Tibial artery (tissue), 4 donors: ENCODE results near the gene MCF2L.
A peak's percentile ranks its signal among the peaks of the same experiment; 100 is the strongest.

ENCODE experiments used
- DNase-seq, 2 donors: peaks; one replicate each; pipeline ENCODE4 v3.0.0-alpha.2; 2019
- H3K27ac ChIP-seq, 2 donors: fragments of 200-600 bp; sonication (generic) in 1 of 2; 1 replicate in 1 of 2; 2 replicates in 1 of 2; pipeline ENCODE4 v1.5.1; 2018 to 2019; ENCODE audit warnings: mild to moderate bottlenecking in 1 of 2
- H3K27me3 ChIP-seq, 2 donors: fragments of 200-600 bp; sonication (generic) in 1 of 2; one replicate each; pipeline versions ENCODE4 v1.5.1 to v1.6.0; 2016 to 2019
- H3K36me3 ChIP-seq, 3 donors: fragments of 200-600 bp; sonication (generic) in 2 of 3; one replicate each; pipeline ENCODE4 v1.5.1; 2016 to 2019; ENCODE audit warnings: mild to moderate bottlenecking in 2 of 3
- H3K4me1 ChIP-seq, 4 donors: fragments of 200-600 bp; sonication (generic) in 2 of 4; 1 replicate in 3 of 4; 2 replicates in 1 of 4; pipeline ENCODE4 v1.5.1; 2016 to 2019
- H3K4me3 ChIP-seq, 2 donors: fragments of 200-600 bp; sonication (generic) in 1 of 2; 1 replicate in 1 of 2; 2 replicates in 1 of 2; pipeline ENCODE4 v1.5.1; 2018 to 2019; ENCODE audit warnings: mild to moderate bottlenecking in 2 of 2
- H3K9me3 ChIP-seq, 3 donors: fragments of 200-600 bp; sonication (generic) in 1 of 3; one replicate each; pipeline ENCODE4 v1.5.1; 2016 to 2019
- intact Hi-C: fragments of 100-400 bp; cut with DNase I; formaldehyde crosslinking; loops from one replicate; pipeline ENCODE4 v1.15.0; 2023; ENCODE audit warnings: low total_unique reads
- TF ChIP-seq, protein P1 (sequence below), 2 experiments: fragments of 200-600 bp in 1 of 2; fragments of 450-650 bp in 1 of 2; IDR thresholded peaks; one replicate each; pipeline ENCODE4 v1.5.1; 2017 to 2019; ENCODE audit warnings: antibody characterized with exemption in 2 of 2, mild to moderate bottlenecking in 1 of 2, moderate library complexity in 1 of 2

Gene MCF2L

DNA sequence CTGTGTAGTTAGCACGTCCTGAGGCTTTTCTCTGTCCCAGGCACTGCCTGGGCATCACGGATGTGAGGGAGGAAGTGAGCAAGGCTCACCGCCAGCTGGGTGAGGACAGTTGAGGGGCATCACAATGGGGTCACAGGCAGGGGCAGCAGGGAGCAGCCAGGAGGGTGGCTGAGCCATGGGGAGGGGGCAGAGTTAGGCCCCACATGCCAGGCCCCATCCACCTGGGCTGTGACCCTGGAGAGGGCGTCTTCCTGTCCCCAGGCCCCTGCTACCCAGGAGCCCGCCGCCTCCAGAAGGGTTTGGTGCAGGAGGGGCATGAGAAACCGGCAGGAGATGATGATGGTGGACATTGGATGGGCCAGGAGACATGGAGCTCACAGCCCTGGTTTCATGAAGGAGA lies 79.8 kb downstream of the MCF2L start:
- Histone ChIP-seq H3K36me3 (peaks cover 0 to 11% (median 0%) of the 10 kb centered on the region in 3 donors), H3K9me3 (no peaks in the 10 kb centered on the region), H3K27ac (peak overlapping the region; percentile 34 to 68), H3K27me3 (peaks cover 0 to 8% of the 10 kb centered on the region in 2 donors), H3K4me1 (peaks cover 0 to 36% (median 31%) of the 10 kb centered on the region in 4 donors), H3K4me3 (no peak overlapping the region)
- TF ChIP-seq, protein P1, sequence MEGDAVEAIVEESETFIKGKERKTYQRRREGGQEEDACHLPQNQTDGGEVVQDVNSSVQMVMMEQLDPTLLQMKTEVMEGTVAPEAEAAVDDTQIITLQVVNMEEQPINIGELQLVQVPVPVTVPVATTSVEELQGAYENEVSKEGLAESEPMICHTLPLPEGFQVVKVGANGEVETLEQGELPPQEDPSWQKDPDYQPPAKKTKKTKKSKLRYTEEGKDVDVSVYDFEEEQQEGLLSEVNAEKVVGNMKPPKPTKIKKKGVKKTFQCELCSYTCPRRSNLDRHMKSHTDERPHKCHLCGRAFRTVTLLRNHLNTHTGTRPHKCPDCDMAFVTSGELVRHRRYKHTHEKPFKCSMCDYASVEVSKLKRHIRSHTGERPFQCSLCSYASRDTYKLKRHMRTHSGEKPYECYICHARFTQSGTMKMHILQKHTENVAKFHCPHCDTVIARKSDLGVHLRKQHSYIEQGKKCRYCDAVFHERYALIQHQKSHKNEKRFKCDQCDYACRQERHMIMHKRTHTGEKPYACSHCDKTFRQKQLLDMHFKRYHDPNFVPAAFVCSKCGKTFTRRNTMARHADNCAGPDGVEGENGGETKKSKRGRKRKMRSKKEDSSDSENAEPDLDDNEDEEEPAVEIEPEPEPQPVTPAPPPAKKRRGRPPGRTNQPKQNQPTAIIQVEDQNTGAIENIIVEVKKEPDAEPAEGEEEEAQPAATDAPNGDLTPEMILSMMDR (IDR thresholded peaks at IDR 0.05): no peak
- DNase-seq: peak in 1 of 2 donors; percentile 8
- intact Hi-C loops: no loop called here

DNA sequence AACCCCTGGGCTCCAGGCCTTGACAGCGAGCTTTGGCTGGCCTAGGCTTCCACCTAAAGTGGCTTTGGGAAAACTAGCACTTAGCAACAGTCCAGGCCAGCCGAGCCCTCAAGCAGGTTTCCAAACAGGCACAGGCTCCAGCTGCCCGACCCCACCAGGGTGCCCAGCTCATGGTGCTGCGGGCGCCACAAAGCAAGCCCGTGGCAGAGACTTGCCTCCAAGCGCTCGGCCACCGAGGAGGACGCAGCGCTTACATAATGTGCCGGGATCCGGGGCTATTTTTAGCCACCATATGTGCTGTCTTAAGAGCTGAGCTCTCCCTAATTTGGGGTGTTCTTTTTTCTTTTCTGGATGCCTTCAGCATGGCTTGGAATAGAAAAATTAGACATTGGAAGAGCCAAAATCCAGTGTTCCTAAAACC lies 80.5 kb downstream of the MCF2L start:
- Histone ChIP-seq H3K9me3 (no peaks in the 10 kb centered on the region), H3K27me3 (peaks cover 0 to 8% of the 10 kb centered on the region in 2 donors), H3K27ac (peak overlapping the region; percentile 34 to 68), H3K4me1 (peaks cover 0 to 36% (median 28%) of the 10 kb centered on the region in 4 donors), H3K36me3 (peaks cover 0 to 11% (median 0%) of the 10 kb centered on the region in 3 donors), H3K4me3 (peak overlapping the region in 1 of 2 donors; percentile 14)
- TF ChIP-seq, protein P1 (IDR thresholded peaks at IDR 0.05): no peak
- peak in 1 of 2 donors; percentile 31 for DNase-seq
- intact Hi-C loops: no loop called here

DNA sequence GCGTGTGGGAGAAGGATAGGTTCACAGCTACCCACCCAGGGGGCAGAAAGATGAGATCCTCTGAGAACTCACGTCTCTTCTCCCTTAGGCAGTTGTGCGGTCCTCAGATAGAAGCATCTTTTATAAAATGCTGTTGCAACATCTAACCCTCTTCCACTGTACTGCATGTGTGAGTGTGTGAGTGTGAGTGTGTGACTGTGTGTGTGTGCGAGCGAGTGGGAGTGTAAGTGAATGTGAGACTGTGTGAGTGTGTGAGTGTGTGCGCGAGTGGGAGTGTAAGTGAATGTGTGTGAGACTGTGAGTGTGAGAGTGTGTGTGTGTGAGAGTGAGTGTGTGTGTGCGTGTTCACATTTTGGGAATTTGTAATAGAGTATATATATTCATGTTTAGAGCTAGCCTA lies 81.0 kb downstream of the MCF2L start:
- H3K4me1 ChIP-seq: peaks cover 0 to 36% (median 28%) of the 10 kb centered on the region in 4 donors
- peak overlapping the region; percentile 34 to 68 for H3K27ac ChIP-seq
- DNase-seq: no peak
- TF ChIP-seq, protein P1 (IDR thresholded peaks at IDR 0.05): no peak
- H3K9me3 ChIP-seq: no peaks in the 10 kb centered on the region
- intact Hi-C loops: no loop called here
- H3K27me3 ChIP-seq: peaks cover 0 to 8% of the 10 kb centered on the region in 2 donors
- peaks cover 0 to 11% (median 0%) of the 10 kb centered on the region in 3 donors for H3K36me3 ChIP-seq
- H3K4me3 ChIP-seq: peak overlapping the region; percentile 14 to 44

DNA sequence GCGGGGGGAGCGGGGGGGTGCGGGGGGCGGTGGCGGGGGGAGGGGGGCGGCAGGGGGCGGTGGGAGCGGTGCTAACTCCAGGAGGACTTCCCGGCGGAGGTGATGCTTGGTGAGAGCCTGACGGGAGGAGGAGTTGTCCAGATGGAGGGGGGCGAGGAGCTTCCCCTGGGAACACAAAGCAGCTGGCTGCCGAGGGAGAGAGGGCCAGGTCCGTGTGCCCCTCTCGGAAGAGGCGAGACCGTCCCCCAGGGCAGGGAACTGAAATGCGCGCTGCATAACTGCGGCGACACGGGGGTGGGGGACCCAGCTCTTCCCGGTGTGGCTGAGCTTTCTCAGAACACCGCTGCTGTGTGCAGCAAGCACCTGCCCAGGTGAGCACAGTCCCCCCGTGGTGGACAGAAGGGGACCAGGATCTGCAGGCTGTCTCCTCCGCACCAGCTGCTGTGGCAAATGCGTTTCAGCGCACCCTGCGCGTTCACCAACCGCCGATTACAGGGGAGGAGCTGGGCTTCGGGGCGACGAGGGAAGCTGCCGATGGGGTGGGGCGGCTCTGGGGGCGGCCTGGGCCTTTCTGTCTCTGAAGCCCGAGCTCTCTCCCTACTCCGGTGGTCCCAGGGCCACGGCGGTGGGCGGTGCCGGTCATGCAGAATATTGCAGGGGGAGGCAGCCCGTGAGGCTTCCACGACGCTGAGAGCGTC lies 81.9 kb downstream of the MCF2L start:
- TF ChIP-seq, protein P1 (IDR thresholded peaks at IDR 0.05): no peak
- no peak overlapping the region for H3K27ac ChIP-seq
- intact Hi-C loops: no loop called here
- H3K36me3 ChIP-seq: peaks cover 0 to 11% (median 0%) of the 10 kb centered on the region in 3 donors
- H3K9me3 ChIP-seq: no peaks in the 10 kb centered on the region
- H3K27me3 ChIP-seq: peaks cover 0 to 8% of the 10 kb centered on the region in 2 donors
- H3K4me1 ChIP-seq: peaks cover 0 to 36% (median 28%) of the 10 kb centered on the region in 4 donors
- no peak for DNase-seq
- peak overlapping the region; percentile 10 to 44 for H3K4me3 ChIP-seq

DNA sequence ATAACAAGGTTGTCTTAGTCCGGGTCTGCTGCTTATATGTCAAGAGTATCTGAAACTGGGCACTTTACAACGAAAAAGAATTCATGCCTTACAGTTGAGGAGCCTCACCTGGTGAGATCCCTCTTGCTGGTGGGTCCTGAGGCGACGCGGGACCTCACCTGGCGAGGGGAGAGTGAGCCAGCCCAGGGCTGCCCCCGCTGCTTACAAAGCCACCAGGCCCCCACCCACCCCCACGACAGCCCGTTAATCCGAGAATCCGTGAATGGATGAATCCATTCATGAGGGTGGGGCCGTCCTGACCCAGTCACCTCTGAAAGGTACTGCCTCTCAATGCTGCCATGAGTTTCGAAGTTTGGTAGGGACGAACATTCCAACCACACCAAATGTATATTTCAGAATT lies 82.6 kb downstream of the MCF2L start:
- peaks cover 0 to 11% (median 0%) of the 10 kb centered on the region in 3 donors for H3K36me3 ChIP-seq
- no peak for DNase-seq
- H3K9me3 ChIP-seq: no peaks in the 10 kb centered on the region

More for the DNA sequence above, 82.6 kb downstream of the MCF2L start:
- intact Hi-C loops: no loop called here
- no peak overlapping the region for H3K4me3 ChIP-seq
- no peak overlapping the region for H3K27ac ChIP-seq
- H3K27me3 ChIP-seq: peaks cover 0 to 8% of the 10 kb centered on the region in 2 donors
- TF ChIP-seq, protein P1 (IDR thresholded peaks at IDR 0.05): no peak
- peaks cover 0 to 30% (median 24%) of the 10 kb centered on the region in 4 donors for H3K4me1 ChIP-seq
